RPMI8226 (cell line): ENCODE measurements around the gene ZNF346.
"Not testable (repeated sequence)": the region's sequence is repeated elsewhere in the genome, so short reads cannot be mapped to it uniquely, and the experiment has no call there.

ENCODE experiments used
- DNase-seq: peaks from one replicate; pipeline ENCODE4 v3.0.0-alpha.2; 2015

The ZNF346 gene, protein sequence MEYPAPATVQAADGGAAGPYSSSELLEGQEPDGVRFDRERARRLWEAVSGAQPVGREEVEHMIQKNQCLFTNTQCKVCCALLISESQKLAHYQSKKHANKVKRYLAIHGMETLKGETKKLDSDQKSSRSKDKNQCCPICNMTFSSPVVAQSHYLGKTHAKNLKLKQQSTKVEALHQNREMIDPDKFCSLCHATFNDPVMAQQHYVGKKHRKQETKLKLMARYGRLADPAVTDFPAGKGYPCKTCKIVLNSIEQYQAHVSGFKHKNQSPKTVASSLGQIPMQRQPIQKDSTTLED

DNA sequence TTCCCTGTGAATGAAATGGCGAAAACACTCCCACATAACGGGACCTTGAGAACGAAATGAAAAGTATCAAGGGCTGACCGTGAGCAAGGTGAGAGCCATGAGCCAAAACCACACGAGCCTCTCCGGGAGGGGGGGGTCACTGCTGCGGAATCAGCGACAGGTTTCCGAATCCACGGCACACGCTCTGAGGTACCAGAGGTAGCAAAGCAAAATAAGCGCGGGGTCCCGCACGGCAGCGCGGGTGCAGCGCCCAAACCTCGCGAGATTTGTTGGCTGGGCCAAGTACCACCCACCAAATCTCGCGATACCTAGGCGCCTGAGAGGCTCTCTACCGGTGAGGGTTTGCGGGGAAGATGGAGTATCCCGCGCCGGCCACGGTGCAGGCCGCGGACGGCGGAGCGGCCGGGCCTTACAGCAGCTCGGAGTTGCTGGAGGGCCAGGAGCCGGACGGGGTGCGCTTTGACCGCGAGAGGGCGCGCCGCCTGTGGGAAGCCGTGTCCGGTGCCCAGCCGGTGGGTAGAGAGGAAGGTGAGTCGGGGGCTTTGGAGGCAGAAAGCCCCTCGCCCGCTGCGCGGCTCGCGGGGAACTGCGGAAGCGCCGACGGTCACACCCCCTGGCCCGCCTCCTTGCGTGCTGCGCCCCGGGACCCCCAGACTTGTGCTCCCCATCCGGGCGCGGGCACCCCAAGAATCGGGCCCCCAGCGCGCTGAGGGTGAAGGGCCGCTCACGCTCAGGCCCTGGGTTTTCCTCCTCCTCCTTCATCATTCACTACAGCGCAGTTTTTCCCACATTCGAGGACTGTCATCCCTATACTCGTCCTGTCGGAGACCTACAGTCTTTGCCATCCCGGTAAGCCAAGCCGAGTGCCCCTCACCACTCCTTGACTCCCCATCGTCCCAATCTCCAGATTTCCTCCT is at the start of gene ZNF346:
TSS of gene ZNF346 (plus strand) at position 311 of the 917 bp plus-strand sequence. CDS start at position 354, 43 bp downstream.
- peak; percentile 96 for DNase-seq

DNA sequence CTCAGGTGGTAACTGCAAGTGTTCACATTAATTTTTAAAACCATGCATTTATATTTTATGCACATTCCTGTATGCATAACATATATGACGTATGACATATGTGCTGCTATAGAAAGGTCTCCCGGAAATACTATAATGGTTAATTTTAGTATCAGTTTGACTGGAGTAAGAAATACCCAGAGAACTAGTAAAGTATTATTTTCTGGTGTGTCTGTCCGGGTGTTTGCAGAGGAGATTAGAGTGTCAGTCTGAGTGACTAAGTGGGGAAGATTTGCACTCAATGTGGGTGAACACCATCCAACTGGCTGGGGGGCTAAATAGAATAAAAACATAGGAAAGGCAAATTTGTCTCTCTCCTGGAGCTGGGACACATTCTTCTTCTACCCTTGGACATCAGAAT is 42.8 kb upstream of the ZNF346 start:
- no peak for DNase-seq

DNA sequence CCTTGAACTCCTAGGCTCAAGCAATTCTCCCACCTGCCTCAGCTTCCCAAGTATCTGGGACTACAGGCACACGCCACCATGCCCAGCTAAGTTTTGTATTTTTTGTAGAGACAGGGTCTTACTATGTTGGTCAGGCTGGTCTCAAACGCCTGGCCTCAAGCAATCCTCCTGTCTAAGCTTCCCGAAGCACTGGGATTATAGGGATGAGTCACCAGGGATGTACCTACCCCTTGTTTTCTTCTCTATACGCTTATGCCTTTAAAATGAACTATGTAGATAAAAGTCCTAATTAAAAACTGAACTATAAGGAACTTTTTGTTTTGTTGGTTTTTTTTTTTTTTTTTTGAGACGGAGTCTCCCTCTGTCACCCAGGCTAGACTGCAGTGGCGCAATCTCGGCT is 41.7 kb upstream of the ZNF346 start:
- DNase-seq = no peak

DNA sequence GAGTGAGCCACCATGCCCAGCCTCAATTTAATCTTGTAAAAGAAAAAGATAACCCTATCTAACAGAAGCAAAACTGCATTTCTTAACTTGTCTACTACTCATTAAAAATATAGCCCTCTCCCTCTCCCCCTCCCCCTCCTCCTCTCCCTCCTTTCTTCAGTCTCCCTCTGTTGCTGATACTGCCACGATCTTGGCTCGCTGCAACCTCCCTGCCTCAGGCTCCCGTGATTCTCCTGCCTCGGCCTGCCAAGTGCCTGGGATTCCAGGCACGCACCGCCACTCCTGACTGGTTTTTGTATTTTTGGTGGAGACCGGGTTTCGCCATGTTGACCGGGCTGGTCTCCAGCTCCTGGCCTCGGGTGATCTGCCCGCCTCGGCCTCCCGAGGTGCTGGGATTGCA is 39.4 kb upstream of the ZNF346 start:
- DNase-seq = not testable (repeated sequence)

DNA sequence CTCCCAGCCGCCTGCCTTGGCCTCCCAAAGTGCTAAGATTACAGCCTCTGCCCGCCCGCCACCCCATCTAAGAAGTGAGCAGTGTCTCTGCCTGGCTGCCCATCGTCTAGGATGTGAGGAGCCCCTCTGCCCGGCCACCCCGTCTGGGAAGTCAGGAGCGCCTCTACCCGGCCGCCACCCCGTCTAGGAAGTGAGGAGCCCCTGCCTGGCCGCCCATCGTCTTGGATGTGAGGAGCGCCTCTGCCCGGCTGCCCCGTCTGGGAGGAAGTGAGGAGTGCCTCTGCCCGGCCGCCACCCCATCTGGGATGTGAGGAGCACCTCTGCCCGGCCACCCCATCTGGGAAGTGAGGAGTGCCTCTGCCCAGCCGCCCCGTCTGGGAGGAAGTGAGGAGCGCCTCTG is 38.9 kb upstream of the ZNF346 start:
- not testable (repeated sequence) for DNase-seq

DNA sequence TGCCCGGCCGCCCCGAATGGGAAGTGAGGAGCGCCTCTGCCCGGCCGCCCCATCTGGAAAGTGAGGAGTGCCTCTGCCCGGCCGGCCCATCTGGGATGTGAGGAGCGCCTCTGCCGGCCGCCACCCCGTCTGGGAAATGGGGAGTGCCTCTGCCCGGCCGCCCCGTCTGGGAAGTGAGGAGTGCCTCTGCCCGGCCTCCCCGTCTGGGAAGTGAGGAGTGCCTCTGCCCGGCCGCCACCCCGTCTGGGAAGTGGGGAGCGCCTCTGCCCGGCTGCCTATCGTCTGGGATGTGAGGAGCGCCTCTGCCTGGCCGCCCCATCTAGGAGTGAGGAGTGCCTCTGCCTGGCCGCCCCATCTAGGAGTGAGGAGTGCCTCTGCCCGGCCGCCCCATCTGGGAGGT is 38.3 kb upstream of the ZNF346 start:
- not testable (repeated sequence) for DNase-seq

DNA sequence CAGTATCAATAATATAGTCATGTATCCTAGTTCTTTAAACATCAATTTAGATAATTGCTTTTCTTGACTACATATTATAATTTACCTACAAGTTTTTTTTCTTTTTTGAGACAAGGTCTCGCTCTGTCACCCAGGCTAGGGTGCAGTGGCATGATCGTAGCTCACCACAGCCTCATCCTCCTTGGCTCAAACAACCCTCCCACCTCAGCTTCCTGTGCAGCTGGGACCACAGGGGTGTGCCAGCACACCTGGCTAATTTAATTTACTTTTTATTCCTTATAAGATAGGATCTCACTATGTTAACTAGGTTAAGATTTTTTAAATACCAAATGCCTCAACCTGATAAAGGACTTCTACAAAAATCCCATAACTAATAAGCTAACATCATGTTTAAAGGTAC is 37.0 kb upstream of the ZNF346 start:
- peak; percentile 31 for DNase-seq

DNA sequence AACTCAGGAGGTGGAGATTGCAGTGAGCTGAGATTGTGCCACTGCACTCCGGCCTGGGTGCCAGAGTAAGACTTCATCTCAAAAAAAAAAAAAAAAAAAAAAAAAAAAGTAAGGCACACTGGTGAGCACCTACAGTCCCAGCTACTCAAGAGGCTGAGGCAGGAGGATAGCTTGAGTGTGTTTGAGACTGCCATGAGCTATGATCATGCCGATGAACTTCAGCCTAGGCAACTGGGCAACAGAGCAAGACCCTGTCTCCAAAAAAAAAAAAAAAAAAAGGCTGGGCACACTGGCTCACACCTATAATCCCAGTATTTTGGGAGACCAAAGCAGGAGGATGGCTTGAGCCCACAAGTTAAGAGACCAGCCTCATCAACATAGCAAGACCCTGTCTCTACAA is 36.2 kb upstream of the ZNF346 start:
- no peak for DNase-seq

DNA sequence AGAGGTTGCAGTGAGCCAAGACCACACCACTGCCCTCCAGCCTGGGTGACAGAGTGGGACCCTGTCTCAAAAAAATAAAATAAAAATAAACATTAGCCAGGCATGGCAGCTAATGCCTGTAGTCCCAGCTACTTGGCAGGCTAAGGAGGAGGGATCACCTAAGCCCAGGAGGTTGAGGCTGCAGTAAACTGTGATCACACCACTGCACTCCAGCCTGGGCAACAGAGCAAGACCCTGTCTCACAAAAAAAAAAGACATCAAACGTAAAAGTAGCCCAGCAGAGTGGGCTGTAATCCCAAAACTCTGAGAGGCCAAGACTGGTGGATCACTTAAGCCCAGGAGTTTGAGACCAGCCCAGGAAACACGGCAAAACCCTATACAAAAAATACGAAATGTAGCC is 34.9 kb upstream of the ZNF346 start:
- no peak for DNase-seq

DNA sequence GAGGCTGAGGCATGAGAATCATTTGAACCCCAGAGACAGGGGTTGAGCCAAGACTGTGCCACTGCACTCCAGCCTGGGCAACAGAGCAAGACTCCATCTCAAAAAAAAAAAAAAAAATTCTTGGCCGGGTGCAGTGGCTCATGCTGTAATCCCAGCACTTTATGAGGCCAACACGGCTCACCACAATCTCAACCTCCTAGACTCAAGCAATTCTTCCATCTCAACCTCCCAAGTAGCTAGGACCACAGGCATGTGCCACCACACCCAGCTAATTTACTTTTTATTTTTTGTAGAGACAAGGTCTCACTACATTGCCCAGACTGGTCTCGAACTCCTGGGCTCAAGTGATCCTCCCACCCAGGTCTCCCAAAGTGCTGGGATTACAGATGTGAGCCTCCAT is 29.4 kb upstream of the ZNF346 start:
- not testable (repeated sequence) for DNase-seq

DNA sequence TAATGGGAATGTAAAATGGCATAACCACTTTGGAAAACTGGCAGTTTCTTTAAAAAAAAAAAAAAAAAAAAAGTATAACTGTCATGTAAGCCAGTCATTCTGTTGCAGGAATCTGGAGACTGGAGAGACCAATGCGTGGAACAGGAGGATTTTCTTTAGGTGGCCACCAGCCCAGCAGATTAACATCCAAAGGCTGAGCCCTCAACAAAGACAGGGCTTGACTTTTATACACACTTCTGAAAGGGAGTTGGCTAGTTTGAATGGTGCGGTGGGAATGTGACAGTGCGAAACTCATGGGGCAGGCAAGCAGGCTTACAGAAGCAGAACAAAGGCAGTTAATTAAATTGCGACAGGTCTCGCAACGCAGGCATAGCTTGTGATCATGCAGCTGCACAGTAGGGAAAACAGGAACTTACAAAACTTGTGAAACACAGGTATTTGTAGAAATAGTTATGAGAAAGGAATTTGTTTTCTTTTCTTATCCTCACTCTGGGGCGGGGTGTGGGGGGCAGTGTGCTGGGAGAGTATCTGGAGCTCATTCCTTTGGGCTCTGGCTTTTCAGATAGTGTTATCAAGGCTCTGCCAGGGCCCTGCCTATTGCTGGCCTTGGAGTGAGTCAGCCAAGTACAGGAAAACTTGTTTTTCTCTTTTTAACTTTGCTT is 27.9 kb upstream of the ZNF346 start:
- peak; percentile 79 for DNase-seq

DNA sequence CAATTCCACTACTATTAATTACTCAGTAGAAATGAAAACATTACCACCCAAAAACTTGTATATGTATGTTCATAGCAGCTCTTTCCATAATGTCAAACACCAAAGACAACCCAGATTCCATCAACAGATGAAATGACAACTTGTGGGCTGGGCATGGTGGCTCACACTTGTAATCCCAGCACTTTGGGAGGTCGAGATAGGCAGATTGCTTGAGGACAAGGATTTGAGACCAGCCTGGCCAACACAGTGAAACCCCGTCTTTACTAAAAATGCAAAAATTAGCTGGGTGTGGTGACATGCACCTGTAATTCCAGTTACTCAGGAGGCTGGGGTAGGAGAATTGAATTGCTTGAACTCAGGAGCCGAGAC is 27.4 kb upstream of the ZNF346 start:
- DNase-seq = no peak

DNA sequence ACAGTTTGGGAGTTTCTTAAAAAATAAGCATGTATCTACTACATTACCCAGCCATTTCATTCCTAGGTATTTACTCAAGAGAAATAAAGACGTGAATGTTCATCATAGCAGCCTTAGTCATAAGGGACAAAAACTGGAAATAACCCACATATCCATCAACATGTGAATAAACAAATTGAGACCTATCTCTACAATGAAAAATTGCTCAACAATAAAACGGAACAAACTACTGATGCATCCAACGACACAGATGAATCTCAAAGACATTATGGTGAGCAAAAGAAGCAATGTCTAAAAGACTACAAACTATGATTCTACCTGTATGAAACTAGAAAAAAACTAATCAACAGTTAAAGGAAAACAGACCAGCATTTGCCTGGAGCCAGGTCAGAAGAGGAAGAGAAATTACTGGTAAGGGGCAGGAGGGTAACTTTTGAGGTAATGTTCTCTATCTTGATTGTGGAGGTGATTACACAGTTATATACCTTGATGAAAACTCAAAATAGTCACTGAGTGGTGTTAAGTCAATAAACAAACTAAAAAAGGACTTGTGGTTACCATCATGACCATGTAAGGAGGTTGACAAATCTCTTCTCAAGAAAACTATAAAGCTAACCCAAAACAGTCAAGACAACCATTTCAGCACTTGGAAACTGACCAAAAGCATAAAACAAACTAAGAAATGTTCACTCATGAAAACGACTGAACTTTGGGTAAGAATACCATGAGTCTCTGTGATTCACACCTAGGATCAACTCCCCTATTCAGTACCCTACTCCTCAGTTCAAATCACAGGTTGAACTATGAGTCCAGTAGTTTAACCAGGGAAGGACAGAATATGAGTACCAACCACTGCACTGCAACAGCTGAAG is 26.4 kb upstream of the ZNF346 start:
- DNase-seq = peak; percentile 45

DNA sequence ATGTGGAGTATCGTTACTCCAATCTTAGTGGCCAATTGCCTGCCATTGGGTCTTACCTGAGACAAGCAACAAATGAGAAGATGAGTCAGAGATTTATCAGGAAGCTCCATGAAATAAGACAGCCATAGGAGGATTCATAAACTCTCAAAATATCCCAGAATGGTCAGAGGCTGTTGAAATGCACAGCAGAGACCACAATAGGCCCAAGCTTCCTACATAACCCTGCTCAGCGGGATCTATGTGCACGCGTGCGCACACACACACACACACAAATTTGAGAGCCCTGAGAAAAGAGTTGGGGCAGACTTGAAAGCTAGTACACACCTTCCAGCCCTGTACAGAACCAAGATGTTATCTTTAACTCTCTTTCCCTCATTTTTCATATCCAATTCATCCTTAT is 25.7 kb upstream of the ZNF346 start:
- DNase-seq = peak; percentile 25

DNA sequence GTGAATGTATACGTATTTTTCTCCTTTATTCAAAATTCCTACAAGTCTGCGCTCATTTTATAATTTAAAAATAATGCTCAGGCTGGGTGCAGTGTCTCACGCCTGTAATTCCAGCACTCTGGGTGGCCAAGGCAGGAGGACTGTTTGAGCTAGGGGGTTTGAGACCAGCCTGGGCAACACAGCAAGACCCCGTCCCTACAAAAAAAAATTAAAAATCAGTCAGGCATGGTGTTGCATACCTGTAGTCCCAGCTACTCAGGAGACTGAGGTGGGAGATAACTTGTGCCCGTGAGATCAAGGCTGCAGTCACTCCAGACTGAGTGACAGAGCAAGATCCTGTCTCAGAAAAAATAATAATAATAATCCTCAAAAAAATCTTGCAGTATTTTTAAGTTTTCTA is 23.7 kb upstream of the ZNF346 start:
- no peak for DNase-seq

DNA sequence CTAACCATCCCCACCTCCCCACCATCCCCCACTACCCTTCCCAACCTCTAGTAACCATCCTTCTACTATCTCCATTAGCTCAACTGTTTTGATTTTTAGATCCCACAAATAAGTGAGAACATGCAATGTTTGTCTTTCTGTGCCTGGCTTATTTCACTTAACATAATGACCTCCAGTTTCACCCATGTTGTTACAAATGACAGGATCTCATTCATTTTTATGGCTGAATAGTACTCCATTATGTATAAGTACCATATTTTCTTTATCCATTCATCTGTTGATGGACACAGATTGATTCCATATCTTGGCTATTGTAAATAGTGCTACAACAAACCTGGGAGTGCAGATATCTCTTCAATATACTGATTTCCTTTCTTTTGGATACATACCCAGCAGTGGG is 23.0 kb upstream of the ZNF346 start:
- not testable (repeated sequence) for DNase-seq

DNA sequence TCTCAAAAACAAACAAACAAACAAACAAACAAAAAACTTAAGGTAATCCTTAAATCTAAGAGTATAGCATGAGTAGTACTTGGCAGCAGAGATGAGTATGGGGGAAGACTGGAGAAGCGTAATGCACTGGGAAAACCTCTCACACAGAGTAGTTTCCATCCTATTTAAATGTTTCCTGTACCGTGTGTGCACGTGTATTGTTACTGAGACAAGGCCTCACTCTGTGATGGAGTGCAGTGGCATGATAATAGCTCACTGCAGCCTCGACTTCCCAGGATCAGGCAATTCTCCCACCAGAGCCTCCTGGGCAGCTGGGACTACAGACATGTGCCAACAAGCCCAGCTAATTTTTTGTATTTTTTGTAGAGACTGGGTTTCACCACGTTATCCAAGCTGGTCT is 18.8 kb upstream of the ZNF346 start:
- no peak for DNase-seq

DNA sequence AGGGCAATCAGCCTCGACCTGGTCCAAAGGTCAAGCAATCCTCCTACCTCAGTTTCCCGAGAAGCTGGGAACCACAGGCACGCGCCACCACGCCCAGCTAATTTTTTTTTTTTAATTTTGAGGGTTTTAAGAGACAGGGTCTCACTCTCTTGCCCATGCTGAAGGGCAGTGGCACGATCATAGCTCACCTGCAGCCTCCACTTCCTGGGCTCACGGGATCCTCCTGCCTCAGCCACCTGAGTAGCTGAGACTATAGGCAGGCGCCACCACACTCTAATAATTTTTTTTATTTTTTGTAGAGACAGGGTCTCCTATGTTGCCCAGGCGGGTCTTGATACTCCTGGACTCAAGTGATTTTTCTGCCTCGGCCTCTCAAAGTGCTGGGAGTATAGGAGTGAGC is 17.5 kb upstream of the ZNF346 start:
- DNase-seq = no peak

DNA sequence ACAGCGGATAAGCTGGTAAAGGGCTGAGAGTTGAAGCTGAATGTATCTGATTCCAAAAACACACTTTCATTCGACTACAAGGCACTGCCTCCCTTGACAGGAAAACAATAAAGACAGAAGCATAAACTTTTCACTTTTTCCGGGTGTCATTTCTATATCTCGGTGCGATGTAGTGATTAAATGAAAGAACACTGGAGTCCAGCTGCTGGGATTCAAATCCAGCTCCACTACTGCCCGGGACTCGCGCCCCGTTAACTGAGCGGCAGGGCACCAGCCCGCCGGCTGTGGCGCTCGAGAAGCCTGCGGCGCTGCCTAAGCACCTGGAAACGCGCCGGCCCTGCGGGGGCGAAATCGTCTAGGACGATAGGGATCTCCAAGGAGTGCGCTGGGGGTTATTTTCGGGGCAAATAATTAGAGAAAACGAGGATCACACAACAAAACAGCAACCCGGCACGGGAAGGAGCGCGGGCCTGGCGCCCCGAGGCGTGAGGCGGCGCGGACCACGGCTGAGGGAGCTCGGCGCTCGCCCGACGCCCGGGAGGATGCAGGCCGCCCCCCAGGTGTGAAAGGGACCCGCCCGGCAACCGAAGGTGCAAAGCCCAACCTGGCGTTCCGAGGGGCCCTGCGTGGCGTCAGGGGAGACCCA is 16.8 kb upstream of the ZNF346 start:
- DNase-seq = peak; percentile 88

DNA sequence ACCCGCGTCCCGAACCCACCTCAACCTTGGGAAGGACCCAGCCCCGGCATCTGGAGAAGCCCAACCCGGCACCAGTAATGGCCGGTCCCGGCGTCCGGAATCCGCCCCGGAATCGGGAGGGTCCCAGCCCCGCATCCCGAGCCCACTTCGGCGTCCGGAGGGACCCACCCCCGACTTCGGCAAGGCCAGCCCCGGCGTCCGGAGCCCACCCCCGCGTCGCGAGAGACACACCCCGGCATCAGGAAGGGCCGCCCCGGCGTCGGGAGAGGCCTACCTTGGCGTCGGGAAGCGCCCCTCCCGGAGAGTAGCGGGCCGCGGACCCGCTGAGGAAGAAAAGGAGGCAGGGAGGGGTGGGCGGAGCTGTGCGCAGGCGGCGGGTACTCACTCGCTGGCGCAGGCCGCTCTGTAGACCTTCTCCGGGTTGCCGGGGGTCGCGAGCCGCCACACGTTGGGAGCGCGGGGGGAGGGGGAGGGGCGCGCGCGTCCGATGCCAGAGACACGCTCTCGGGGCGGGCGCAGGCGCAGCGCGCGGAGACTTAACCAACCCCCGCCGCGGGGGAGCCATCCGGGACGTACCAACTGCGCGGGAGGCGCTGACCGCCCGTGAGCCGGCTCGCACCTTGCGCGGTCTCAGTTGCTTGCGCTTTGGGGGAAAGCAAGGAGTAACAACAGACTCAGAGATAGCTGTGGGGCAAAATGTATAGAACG is 16.1 kb upstream of the ZNF346 start, which contains the start of gene UIMC1:
TSS of gene UIMC1 (minus strand) at position 515 of the 708 bp plus-strand sequence. CDS start 24,164 bp downstream, outside the sequence.
- DNase-seq = peak; percentile 95

DNA sequence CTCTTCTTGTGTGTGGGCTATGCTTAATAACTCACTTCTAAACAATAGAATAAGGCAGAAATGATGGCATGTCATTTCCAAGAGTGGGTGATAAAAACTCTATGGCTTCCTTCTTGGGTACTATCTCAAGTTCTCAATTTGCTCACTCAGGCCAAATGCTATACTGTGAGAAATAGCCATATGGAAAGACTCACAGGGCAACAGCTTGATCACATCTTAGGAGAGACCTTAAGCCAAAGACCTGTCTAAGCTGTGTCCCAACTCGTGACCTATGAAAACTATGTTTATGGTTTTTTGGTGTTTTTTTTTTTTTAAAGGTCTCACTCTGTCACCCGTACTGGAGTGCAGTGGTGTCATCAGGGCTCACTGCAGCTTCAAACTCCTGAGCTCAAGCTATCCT is 13.8 kb upstream of the ZNF346 start:
- no peak for DNase-seq
